ENCODE measurements around the gene SH3D19.
A peak's percentile ranks its signal among the peaks of the same experiment; 100 is the strongest.
"Not testable (repeated sequence)": the region's sequence is repeated elsewhere in the genome, so short reads cannot be mapped to it uniquely, and the experiment has no call there.

SH3D19 gene

GRCh38 chr4:151143811-151144210, 181.6 kb downstream of the SH3D19 start:
- no peak for DNase-seq

GRCh38 chr4:151143162-151143561, 182.2 kb downstream of the SH3D19 start:
- no peak for DNase-seq

- DNase-seq, result no peak
These were observed 182.6 kb downstream of the SH3D19 start for GRCh38 chr4:151142758-151143157.

GRCh38 chr4:151139814-151140213, 185.6 kb downstream of the SH3D19 start:
- DNase-seq, result no peak

GRCh38 chr4:151136048-151136447, 189.4 kb downstream of the SH3D19 start:
- DNase-seq, result not testable (repeated sequence)

GRCh38 chr4:151133311-151133710, 192.1 kb downstream of the SH3D19 start:
- DNase-seq, result no peak

GRCh38 chr4:151129796-151130195, 195.6 kb downstream of the SH3D19 start:
- no peak for DNase-seq

- DNase-seq, result peak; percentile 31 to 57
These were observed 207.9 kb downstream of the SH3D19 start for GRCh38 chr4:151117371-151117962.

- DNase-seq, result no peak
These were observed 210.4 kb downstream of the SH3D19 start for GRCh38 chr4:151114986-151115385.

GRCh38 chr4:151114338-151114737, 211.1 kb downstream of the SH3D19 start:
- DNase-seq, result no peak

- no peak for DNase-seq
These were observed 215.2 kb downstream of the SH3D19 start for GRCh38 chr4:151110236-151110635.

GRCh38 chr4:151107063-151107462, 218.3 kb downstream of the SH3D19 start:
- no peak for DNase-seq

- DNase-seq, result no peak
These were observed 219.9 kb downstream of the SH3D19 start for GRCh38 chr4:151105454-151106032.

- DNase-seq, result no peak
These were observed 220.8 kb downstream of the SH3D19 start for GRCh38 chr4:151104621-151105020.

- no peak for DNase-seq
These were observed 221.6 kb downstream of the SH3D19 start for GRCh38 chr4:151103758-151104157.

GRCh38 chr4:151100531-151100930, 224.9 kb downstream of the SH3D19 start:
- no peak for DNase-seq

GRCh38 chr4:151099976-151100417, 225.4 kb downstream of the SH3D19 start:
- DNase-seq, result no peak

GRCh38 chr4:151099229-151099975, 226.0 kb downstream of the SH3D19 start, which contains the start of gene RPS3A:
RPS3A (plus strand) TSS chr4:151099628; CDS start chr4:151099653, 25 bp downstream.
- DNase-seq, result peak; percentile 98 to 100

- DNase-seq, result no peak
These were observed 226.5 kb downstream of the SH3D19 start for GRCh38 chr4:151098979-151099228.

GRCh38 chr4:151097759-151098158, 227.6 kb downstream of the SH3D19 start:
- DNase-seq, result no peak

GRCh38 chr4:151095142-151095541, 230.3 kb downstream of the SH3D19 start:
- no peak for DNase-seq

GRCh38 chr4:151094290-151094751, 231.1 kb downstream of the SH3D19 start:
- DNase-seq, result no peak

- DNase-seq, result no peak
These were observed 232.2 kb downstream of the SH3D19 start for GRCh38 chr4:151093203-151093602.

- DNase-seq, result no peak
These were observed 232.9 kb downstream of the SH3D19 start for GRCh38 chr4:151092488-151092887.
